HG03439 (cell line): ENCODE data around the gene VAV1.
"Not testable (repeated sequence)": the region's sequence is repeated elsewhere in the genome, so short reads cannot be mapped to it uniquely, and the experiment has no call there.

ENCODE experiments used
- ATAC-seq: cut with Tn5 transposase; IDR thresholded peaks from one replicate; pipeline ENCODE4 v1.9.1; 2021; ENCODE audit warnings: mild to moderate bottlenecking, moderate library complexity; ENCODE audit not compliant: unreplicated experiment

VAV1 gene

DNA sequence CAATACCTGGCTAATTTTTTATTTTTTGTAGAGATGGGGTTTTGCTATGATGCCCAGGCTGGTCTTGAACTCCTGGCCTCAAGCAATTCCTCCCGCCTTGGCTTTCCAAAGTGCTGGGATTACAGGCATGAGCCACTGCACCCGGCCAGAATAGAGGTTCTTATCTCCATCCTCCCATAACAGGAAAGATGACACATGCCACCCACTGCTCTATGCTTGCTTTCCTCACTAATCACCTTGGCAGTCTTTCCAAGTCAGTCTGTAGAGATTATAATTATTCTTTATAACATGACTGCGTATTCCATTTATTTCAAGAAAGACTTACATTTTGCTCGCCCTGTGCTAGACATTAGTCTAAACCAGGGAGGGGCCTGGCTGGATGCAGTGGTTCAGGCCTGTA is 6.7 kb downstream of the VAV1 start:
- ATAC-seq: no peak

DNA sequence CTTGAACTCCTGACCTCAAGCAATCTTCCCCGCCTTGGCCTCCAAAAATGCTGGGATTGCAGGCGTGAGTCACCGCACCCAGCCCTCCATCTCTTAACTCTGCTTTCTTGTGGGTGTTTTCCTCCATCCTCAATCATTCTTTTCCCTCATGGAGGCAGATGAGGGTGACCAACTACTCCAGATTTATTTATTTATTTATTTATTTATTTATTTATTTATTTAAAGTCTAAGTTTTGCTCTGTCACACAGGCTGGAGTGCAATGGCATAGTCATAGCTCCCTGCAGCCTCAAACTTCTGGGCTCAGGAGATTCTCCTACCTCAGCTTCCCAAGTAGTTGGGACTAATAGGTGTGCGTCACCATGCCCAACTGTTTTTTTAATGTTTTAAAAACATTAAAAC is 14.9 kb downstream of the VAV1 start:
- ATAC-seq: no peak

DNA sequence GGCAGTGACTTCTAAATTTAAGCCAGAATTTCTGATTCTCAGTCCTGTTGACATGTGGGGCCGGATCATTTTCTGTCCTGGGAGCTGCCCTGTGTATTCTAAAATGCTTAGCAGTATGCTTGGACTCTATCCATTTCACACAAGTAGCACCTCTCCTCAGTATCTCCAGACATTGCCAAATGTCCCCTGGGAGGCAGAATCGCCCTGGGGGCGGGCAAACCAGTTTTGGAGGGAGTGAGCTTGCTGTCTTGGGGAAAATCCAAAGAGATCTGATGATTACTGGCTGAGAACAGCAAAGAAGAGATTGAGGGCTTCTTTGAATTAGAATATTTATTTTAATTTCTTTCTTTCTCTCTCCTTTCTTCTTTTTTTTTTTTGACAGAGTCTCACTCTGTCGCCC is 16.4 kb downstream of the VAV1 start:
- no peak for ATAC-seq

DNA sequence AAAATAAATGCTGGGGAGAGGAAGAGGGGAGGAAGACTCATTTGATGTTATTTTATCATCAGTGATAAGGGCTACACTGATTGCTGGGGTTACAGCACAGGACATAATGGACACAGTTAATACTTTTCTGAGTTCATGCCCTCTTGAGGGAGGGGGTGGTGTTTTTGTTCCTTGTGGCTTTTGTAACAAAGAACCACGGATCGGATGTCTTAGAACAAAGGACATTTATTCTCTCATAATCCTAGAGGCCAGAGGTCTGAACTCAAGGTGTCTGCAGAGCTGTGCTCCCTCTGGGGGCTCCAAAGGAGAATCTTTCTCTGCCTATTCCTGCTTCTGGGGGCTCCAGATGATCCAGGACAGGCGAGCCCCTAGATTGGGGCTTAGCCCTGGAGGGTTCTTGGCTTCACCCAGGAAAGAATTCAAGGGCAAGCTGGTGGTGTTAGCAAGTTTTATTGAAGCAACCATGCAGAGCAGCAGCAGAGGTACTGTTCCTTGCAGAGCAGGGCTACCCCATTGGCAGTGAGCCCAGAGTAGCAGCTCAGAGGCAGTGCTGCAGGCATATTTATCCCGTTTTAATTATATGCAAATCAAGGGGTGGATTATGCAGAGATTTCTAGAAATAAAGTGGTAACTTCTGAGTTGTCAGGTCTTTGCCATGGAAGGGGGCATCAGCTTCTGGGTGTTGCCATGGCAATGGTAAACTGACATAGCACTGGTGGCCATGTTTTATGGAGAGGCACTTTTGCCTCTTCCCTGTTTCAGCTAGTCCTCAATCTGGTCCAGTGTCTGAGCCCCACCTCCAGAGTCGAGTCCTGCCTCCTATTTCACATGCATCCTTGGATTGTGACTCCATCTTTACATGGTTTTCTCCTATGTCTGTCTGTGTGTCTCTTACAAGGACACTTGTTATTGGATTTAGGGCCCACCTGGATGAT is 18.0 kb downstream of the VAV1 start:
- ATAC-seq: no peak

DNA sequence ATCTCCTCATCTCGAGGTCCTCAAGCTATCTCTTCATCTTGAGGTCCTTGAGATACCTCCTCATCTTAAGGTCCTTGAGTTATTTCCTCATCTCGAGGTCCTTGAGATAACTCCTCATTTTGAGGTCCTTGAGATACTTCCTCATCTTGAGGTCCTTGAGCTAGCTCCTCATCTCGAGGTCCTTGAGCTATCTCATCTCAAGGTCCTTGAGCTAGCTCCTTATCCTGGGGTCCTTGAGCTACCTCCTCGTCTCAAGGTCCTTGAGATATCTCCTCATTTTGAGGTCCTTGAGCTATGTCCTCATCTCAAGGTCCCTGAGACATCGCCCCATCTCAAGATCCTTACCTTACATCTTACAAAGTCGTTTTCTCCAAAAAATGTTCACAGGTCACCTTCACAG is 18.7 kb downstream of the VAV1 start:
- no peak for ATAC-seq

DNA sequence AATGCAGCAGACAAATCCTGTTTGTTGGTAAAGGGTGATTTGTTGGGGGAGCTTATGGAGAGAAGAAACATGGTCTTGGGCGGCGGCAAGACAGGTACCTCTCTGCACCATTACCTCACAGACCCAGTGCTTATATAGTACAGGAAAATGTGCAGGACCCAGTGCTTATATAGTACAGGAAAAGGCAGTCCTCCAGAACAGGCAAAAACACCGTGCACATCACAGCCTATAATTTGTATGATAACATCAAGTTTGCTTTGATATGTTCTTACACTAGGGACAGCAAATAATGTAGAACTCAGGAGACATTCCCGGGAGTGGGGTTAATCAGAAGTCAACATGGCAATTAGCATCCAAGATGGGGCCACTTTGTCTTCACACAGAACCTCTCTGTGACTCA is 20.9 kb downstream of the VAV1 start:
- no peak for ATAC-seq

DNA sequence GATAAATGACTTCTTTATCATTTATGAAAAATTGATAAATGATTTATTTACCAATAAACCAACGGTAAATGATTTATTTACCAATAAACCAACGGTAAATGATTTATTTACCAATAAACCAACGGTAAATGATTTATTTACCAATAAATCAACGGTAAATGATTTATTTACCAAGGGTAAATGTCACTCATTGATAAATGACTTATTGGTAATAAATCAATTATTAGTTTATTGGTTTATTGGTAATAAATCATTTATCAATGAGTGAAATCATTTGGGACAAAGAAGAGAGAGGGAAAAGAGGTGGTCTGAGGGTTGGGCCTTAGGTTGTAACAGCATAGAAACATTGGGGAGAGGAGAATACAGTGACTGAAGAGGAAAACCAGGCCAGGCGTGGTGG is 21.5 kb downstream of the VAV1 start:
- ATAC-seq: no peak

DNA sequence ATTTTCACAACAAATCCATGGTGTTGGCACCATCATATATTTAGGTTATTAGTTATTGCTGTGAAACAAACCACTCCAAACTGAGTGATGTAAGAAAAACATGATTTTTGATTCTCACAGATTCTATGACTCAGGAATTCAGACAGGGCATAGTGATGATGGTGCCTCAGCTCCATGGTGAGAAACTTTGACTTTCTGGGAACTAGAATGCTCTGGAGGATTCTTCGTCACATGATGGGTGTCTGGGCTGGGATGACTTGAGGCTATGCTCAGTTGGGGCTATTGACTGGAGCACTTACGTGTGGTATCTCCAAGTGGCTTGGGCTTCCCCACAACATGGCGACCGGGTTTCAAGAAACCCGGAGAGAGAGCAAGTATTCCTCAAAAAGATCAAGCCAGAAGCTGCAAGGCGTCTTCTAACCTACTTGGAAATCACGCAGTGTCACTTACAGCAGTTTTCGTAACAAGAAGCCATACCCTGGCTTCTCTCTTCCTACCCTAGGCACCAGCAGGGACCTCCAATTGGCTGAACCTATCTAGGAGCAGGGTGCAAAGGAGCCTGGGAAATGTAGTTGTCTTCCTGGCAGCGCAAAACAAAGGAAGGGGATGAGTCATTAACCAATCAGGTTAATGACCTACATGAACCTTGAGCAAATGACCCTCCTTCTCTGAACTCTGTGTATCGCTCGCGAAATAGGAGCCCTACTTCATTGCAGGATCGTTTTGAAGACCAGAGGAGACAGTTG is 22.4 kb downstream of the VAV1 start:
- no peak for ATAC-seq

DNA sequence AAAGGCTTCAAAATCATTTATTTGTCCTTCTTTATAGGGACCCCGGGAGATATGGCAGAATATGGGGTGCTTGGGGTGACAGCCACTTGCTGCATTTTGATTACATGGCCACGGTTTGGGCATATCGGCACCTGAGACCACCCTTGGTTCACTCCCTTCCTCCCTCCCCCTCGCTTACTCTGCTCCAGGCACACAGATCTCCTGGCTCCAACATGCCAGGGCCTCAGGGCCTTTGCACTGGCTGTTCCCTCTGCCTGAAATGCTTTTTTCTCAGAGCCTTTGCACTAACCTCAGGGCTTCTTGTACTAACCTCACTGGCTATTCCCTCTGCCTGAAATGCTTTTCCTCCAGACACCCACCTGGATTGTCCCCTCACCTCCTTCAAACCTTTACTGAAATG is 23.8 kb downstream of the VAV1 start:
- ATAC-seq: no peak

DNA sequence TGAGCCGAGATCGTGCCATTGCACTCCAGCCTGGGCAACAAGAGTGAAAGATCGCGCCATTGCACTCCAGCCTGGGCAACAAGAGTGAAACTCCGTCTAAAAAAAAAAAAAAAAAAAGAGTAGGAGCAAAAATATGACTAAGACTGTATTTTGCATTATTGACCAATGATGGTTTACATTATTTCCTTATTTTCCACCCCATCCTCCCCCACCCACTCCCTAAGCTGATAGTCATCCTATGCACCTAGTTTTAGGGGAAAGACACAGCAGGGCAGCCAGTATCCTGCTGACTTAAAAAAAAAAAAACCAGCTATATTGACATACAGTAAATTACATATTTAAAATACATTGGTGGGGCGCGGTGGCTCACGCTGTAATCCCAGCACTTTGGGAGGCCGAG is 25.1 kb downstream of the VAV1 start:
- no peak for ATAC-seq

DNA sequence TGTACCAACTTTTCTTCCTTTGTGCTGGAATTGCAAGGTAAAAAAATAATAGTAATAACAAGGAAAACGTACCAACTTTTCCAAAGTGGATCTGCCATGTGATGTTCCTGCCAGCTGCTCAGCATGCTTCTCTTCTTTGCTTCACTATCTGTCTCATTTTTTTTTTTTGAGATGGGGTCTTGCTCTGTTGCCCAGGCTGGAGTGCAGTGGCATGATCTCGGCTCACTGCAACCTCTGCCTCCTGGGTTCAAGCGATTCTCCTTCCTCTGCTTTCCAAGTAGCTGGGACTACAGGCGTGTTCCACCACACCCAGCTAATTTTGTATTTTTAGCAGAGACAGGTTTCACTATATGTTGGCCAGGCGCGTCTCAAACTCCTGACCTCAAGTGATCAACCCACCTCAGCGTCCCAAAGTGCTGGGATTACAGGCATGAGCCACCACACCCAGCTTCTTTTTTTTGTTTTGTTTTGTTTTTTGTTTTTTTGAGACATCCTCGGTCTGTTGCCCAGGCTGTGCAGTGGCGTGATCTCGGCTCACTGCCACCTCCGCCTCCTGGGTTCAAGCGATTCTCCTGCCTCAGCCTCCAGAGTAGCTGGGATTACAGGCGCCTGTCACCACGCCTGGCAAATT is 27.8 kb downstream of the VAV1 start:
- not testable (repeated sequence) for ATAC-seq

DNA sequence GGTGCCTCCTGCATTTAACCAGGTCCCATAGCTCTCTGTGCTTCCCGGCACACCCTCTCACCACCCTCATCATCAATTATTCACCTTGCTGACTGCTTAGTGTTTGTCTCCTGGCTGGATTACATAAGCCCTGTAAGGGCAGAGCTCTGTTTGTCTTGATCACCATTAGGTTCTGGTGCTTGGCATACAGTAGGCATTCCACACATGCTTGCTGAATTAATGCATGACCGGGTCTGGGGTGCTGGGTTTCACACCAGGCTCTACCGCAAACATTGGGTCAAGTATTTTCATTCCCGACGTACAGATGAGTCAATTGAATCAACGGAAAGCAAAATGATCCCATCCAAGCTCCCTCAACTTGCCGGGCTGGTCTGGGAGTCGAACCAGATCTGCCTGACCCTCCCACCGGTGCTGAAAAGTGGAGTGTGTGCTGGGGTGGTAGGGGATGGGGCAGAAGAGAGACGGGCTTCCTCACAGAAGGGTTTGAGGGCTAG is 28.5 kb downstream of the VAV1 start:
- no peak for ATAC-seq

DNA sequence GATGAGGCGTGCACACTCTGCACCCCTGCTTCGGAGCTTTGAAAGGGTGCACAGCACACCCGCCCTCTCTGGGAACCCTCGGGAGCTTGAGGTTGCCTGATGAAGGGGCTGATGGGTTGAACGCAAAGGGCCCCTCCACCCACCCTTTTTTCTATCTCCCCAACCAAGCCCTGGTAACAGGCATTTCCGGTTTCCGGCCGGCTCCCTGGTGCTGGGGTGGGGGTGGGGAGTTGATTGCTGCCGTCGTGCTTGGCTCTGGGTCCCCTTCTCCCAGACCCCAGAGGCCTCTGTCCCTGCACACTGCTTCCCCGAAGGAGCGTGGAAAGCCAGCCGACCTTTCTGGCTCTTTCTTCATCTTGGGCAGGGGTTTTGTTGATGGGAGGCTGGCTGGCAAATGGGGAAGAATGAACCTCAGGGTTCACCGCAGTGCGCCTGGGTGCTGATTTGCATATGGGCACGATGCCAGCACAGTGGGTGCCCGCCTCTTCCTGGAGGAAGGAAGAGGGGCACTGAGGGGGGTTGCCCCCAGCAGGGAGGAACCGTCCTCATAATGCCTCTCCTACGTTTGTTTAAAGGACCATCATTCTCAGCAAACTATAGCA is 29.1 kb downstream of the VAV1 start:
- ATAC-seq: peak; percentile 49

DNA sequence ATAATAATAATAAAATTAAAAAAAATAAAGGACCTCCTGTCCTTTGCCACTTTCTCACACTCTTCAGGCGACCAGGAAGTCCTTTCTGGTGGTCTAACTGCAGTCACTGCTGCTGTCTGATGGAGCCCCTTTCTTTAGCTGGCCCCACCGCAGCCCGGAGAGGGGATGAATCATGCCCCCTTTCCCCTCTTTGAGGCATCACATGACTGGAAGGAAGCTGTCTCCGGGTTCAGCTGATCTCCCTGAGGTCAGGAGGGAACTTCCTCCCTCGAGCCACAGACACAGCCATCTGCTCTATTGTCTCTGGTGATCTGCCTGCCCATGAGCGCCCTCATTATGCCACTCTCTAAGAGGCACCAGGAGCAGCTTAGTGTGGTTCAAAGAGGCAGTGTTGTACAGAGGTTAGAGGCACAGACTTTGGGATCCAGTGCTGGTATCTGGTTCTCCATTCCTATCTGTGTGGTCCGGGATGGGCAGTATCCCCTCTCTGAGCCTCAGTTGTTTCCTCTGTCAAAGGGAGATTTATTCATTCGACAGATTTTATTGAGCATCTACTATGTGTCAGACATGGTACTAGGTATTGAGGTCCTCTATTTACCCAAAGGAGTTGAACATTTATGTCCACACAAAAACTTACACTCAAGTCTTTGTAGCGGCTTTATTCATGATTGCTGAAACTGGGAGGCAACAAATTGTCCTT is 30.0 kb downstream of the VAV1 start:
- ATAC-seq: no peak

DNA sequence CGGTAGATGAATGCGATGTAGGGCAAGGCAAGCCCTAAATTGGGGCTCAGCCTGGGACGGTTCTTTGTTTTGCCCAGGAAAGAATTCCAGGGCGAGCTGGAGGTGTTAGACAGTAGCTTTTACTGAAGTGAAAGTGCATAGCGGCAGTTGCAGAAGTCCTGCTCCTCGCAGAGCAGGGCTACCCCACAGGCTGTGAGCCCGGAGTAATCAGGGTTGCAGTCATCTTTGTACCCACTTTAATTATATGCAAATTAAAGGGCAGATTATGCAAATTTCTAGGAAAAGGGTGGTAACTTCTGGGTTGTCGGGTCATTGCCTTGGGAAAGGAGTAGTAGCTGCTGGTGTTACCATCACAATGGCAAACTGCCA is 30.5 kb downstream of the VAV1 start:
- ATAC-seq: no peak

DNA sequence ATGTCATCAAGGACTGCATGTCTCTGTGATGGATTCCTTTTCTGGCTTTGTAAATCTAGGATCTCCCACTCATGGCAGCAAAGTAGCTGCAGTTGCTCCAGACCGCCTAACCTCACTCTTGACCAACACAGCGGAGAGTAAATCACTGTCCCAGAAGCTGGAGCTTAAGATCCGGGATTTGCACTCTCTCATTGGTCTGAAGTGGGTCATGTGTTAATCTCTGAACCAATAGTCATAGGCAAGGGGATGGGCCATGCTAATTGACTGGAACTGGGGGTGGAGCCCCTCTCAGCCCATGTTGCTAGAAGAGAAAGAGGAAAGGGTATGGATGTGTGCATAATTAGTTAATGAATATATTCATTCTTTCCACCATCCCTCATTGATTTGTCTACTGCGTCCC is 34.0 kb downstream of the VAV1 start:
- ATAC-seq: no peak

DNA sequence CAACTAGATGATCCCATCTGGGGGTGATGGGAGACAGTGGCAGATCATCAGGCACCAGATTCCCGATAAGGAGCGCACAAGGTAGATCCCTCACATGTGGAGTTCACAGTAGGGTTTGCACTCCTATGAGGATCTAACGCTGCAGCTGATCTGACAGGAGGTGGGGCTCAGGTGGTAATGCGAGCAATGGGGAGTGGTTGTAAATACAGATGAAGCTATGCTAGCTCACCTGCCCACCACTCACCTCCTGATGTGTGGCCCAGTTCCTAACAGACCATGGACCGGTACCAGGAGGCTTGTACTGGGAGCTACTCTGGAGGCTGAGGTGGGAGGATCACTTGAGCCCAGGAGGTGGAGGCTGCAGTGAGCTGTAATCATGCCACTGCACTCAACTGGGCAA is 34.8 kb downstream of the VAV1 start:
- no peak for ATAC-seq

DNA sequence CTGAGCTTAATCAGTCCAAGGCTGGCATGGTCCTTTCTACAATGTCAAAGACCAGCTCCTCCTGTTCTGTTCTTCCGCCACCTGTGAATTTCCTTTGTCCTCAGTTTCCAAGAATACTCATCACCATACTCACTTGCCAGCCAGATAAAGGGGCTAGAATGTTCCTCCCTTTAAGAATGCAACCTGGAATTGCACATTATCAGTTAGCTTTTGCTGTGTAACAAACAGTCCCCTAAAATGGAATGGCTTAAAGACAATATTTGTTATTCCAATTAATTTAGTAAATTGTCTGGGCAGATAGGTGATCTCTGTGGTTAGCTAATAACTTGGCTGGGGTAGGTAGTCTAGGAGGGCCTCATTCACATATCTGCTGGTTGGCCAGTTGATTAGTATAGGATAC is 36.0 kb downstream of the VAV1 start:
- ATAC-seq: no peak

DNA sequence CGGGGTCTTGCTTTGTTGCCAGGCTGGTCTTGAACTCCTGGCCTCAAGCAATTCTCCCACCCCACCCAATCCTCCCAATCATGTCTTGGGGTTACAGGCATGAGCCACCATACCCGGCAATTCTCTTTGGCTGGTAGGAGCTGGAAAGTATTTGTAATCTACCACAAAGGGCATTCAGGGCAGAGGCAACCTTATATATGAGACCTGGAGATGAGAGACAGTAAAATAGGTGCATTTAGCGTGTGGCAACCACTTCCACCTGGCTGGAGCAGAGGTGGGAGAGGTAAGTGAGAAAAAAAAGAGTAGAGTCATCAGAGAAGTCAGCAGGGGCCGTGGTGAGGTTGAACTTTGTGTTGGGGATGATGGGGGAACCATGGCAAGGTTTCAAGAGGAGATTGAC is 36.8 kb downstream of the VAV1 start:
- ATAC-seq: no peak

DNA sequence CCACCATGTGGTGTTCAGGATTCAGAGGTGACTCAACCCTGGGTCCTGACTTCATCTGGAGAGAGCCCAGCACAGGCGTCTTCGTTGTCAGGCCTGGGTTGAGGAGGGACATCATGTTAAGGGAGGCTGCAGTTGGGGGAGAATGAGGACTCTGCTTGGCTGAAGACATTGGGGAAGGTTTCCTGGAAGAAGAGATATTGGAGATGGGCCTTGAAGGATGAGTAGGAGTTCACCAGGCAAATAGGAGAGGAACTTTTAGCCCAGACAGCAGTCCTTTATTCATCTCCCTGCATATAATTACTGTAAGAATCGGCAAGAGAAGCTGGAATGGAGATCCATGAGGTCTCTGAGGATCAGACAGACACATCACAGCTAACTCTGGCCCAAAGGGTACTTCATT is 38.9 kb downstream of the VAV1 start:
- ATAC-seq: no peak

DNA sequence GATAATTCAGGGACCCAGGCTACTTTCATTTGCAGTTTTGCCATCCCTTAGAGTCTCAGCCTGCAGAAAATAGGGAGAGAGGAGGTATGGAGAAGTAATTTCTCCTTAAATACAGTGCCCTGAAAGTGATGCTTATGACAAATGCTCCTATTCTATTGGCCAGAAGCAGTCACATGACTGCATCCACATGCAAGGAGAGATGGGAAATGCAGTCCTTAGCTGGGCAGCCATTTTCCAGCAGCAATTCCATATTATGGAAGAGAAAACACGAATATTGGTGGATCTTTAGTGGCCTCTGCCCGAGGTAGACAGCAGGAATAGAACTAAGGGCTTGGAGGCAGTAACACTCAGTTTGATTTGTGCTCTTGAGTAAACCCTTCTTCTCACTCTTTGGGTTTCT is 39.4 kb downstream of the VAV1 start:
- no peak for ATAC-seq
